Esophagus muscularis mucosa (tissue), 3 donors: ENCODE results near the gene TRIM54.

Experiments
- CTCF ChIP-seq, 3 experiments: fragments of 200-600 bp in 2 of 3; fragments of 450-650 bp in 1 of 3; sonication (generic) in 2 of 3; IDR thresholded peaks; one replicate each; pipeline ENCODE4 v1.5.1; 2017 to 2019; ENCODE audit warnings: antibody characterized with exemption in 3 of 3, mild to moderate bottlenecking in 2 of 3, moderate library complexity in 1 of 3
- POLR2A ChIP-seq: fragments of 450-650 bp; IDR thresholded peaks from one replicate; pipeline ENCODE4 v1.6.1; 2017; ENCODE audit warnings: antibody characterized with exemption, moderate library complexity, mild to moderate bottlenecking, low read depth
- POLR2AphosphoS5 ChIP-seq, 2 donors: sonication (generic); formaldehyde crosslinking; IDR thresholded peaks; one replicate each; pipeline ENCODE4 v1.6.1; 2017; ENCODE audit warnings: antibody characterized with exemption in 2 of 2

DNA sequence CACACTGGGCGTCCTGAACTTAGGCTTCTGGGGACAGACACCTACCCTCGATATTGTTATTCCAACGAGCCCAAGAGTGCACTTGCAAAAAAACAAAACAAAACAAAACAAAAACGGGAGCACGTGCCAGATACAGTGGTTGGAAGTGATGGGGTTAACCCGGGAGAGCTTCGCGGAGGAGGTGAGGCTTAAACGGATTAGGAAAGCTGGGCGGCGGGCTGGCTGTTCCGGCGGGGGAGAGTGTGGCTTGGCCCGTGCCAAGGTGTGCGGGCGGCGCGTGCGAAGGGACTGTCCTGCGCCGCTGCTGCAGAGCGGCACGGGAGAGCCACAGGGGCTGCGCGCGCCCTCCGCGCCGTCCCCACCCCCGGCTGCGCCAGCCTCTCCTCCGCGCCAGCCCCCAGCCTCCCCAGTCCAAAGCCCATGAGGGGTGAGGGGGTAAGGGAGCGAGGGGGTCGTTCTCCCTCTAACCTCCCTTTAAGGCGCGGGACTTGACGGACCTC, 17.9 kb upstream of the TRIM54 start:
- TF ChIP-seq CTCF (IDR thresholded peaks at IDR 0.05) (no peak), POLR2A (no peak), POLR2AphosphoS5 (IDR thresholded peaks at IDR 0.05) (no peak)
